ENCODE data around the gene PPP1R26. TPM values are rescaled to one million over a fixed set of nuclear protein-coding genes. Genes with fewer than 3 reads are reported as not detected.

Gene PPP1R26
- total RNA-seq, 1 donor from 2014 or later = 20.9 TPM

GRCh38 chr9:135490980-135491464 is 11.4 kb downstream of the PPP1R26 start:
- H3K36me3 ChIP-seq = peaks cover 24% of the 10 kb centered on the region
- no peak for TF ChIP-seq CTCF (IDR thresholded peaks at IDR 0.05; ENCODE audit: borderline replicate concordance)
- H3K9me3 ChIP-seq (replicated peaks) = no peaks in the 10 kb centered on the region
- H3K27ac ChIP-seq (replicated peaks) = no peak overlapping the region
- DNase-seq = no peak
- H3K27me3 ChIP-seq (ENCODE audit: low read depth) = no peaks in the 10 kb centered on the region
- no peaks in the 10 kb centered on the region for H3K4me1 ChIP-seq
- no peak overlapping the region for H3K4me3 ChIP-seq
- intact Hi-C loops (cut with micrococcal nuclease) = no loop called here

- no peak for TF ChIP-seq CTCF (IDR thresholded peaks at IDR 0.05; ENCODE audit: borderline replicate concordance)
- Histone ChIP-seq H3K27ac (replicated peaks) (no peak overlapping the region), H3K9me3 (replicated peaks) (no peaks in the 10 kb centered on the region)
Measured at GRCh38 chr9:135491764-135492163, 12.2 kb downstream of the PPP1R26 start.

GRCh38 chr9:135492886-135493669 is 13.5 kb downstream of the PPP1R26 start:
- H3K4me1 ChIP-seq = no peaks in the 10 kb centered on the region
- no peaks in the 10 kb centered on the region for H3K9me3 ChIP-seq (replicated peaks)
- no peak overlapping the region for H3K4me3 ChIP-seq
- intact Hi-C loops (cut with micrococcal nuclease) = no loop called here
- H3K27me3 ChIP-seq (ENCODE audit: low read depth) = no peaks in the 10 kb centered on the region
- no peak for TF ChIP-seq CTCF (IDR thresholded peaks at IDR 0.05; ENCODE audit: borderline replicate concordance)
- H3K27ac ChIP-seq (replicated peaks) = no peak overlapping the region
- H3K36me3 ChIP-seq = peaks cover 6% of the 10 kb centered on the region
- no peak for DNase-seq

More at GRCh38 chr9:135491764-135492163, 12.2 kb downstream of the PPP1R26 start:
- Histone ChIP-seq H3K27me3 (ENCODE audit: low read depth) (no peaks in the 10 kb centered on the region), H3K4me3 (no peak overlapping the region), H3K36me3 (peaks cover 17% of the 10 kb centered on the region), H3K4me1 (no peaks in the 10 kb centered on the region)
- intact Hi-C loops (cut with micrococcal nuclease) = no loop called here
- DNase-seq = no peak

- TF ChIP-seq CTCF (IDR thresholded peaks at IDR 0.05; ENCODE audit: borderline replicate concordance) = no peak
- DNase-seq = no peak
- Histone ChIP-seq H3K9me3 (replicated peaks) (no peaks in the 10 kb centered on the region), H3K27me3 (ENCODE audit: low read depth) (no peaks in the 10 kb centered on the region), H3K4me3 (no peak overlapping the region), H3K36me3 (no peaks in the 10 kb centered on the region), H3K27ac (replicated peaks) (no peak overlapping the region), H3K4me1 (peaks cover 10% of the 10 kb centered on the region)
- intact Hi-C loops (cut with micrococcal nuclease) = no loop called here
Measured at GRCh38 chr9:135494791-135495559, 15.4 kb downstream of the PPP1R26 start.

- intact Hi-C loops (cut with micrococcal nuclease) = no loop called here
- Histone ChIP-seq H3K9me3 (replicated peaks) (no peaks in the 10 kb centered on the region), H3K27ac (replicated peaks) (no peak overlapping the region), H3K4me3 (no peak overlapping the region), H3K4me1 (peaks cover 37% of the 10 kb centered on the region), H3K36me3 (peaks cover 17% of the 10 kb centered on the region), H3K27me3 (ENCODE audit: low read depth) (no peaks in the 10 kb centered on the region)
- no peak for TF ChIP-seq CTCF (IDR thresholded peaks at IDR 0.05; ENCODE audit: borderline replicate concordance)
- DNase-seq = no peak
Measured at GRCh38 chr9:135498381-135499126, 19.0 kb downstream of the PPP1R26 start.

Data from left ventricle myocardium inferior (tissue), 1 donor.